Astrocyte (in vitro differentiated cells and primary cell): ENCODE data around the gene CTAG1A. TPM values are rescaled to one million over a fixed set of nuclear protein-coding genes. Genes with fewer than 3 reads are reported as not detected.
"Not testable (repeated sequence)": the region's sequence is repeated elsewhere in the genome, so short reads cannot be mapped to it uniquely, and the experiment has no call there.

Experiments used
- DNase-seq: peaks from one replicate; pipeline ENCODE4 v3.0.0-alpha.2; 2010; ENCODE audit warnings: low read depth
- FAIRE-seq: peaks from 2 replicates; lab custom pipeline; 2011; peaks lifted over from hg19 to GRCh38; lab: Jason Lieb, UNC
- H2AFZ ChIP-seq: 2 replicates; pipeline ENCODE4 v1.6.0; 2012; ENCODE audit warnings: low read depth, low read length, inconsistent platforms
- H3K27ac ChIP-seq: 2 replicates; pipeline ENCODE4 v1.5.1; 2011; ENCODE audit warnings: low read depth, low read length, inconsistent platforms
- H3K27me3 ChIP-seq: 2 replicates; pipeline ENCODE4 v1.6.0; 2011; ENCODE audit warnings: low read length, inconsistent platforms; ENCODE audit not compliant: insufficient read depth
- H3K36me3 ChIP-seq: 2 replicates; pipeline ENCODE4 v1.5.1; 2011; ENCODE audit warnings: low read length, inconsistent platforms; ENCODE audit not compliant: insufficient read depth
- H3K4me1 ChIP-seq: 2 replicates; pipeline ENCODE4 v1.5.1; 2011; ENCODE audit warnings: low read length, inconsistent platforms; ENCODE audit not compliant: insufficient read depth
- H3K4me2 ChIP-seq: 2 replicates; pipeline ENCODE4 v1.6.0; 2012; ENCODE audit warnings: low read length, inconsistent platforms
- H3K4me3 ChIP-seq: 2 replicates; pipeline ENCODE4 v1.5.1; 2011; ENCODE audit warnings: low read depth, mild to moderate bottlenecking, low read length, inconsistent platforms; ENCODE audit not compliant: insufficient read depth
- H3K79me2 ChIP-seq: 2 replicates; pipeline ENCODE4 v1.6.0; 2012; ENCODE audit warnings: mild to moderate bottlenecking, low read length, inconsistent platforms; ENCODE audit not compliant: insufficient read depth
- H3K9ac ChIP-seq: 2 replicates; pipeline ENCODE4 v1.6.0; 2012; ENCODE audit warnings: mild to moderate bottlenecking, low read length, inconsistent platforms
- H3K9me3 ChIP-seq: 2 replicates; pipeline ENCODE4 v1.5.1; 2012; ENCODE audit warnings: low read depth, mild to moderate bottlenecking, low read length, inconsistent platforms; ENCODE audit not compliant: insufficient read depth
- H4K20me1 ChIP-seq: 2 replicates; pipeline ENCODE4 v1.6.0; 2012; ENCODE audit warnings: low read length, inconsistent platforms; ENCODE audit not compliant: insufficient read depth
- H3K27ac Mint-ChIP-seq: one replicate; pipeline ENCODE4 v1.8.0; 2021; ENCODE audit warnings: mild to moderate bottlenecking, mixed read lengths; ENCODE audit not compliant: unreplicated experiment
- H3K27me3 Mint-ChIP-seq: one replicate; pipeline ENCODE4 v1.8.0; 2021; ENCODE audit warnings: low read depth, mixed read lengths; ENCODE audit not compliant: unreplicated experiment
- H3K36me3 Mint-ChIP-seq: one replicate; pipeline ENCODE4 v1.8.0; 2021; ENCODE audit warnings: low read depth, mixed read lengths; ENCODE audit not compliant: unreplicated experiment
- H3K4me1 Mint-ChIP-seq: one replicate; pipeline ENCODE4 v1.8.0; 2021; ENCODE audit warnings: low read depth, mixed read lengths; ENCODE audit not compliant: unreplicated experiment
- H3K4me3 Mint-ChIP-seq: one replicate; pipeline ENCODE4 v1.8.0; 2021; ENCODE audit warnings: mild to moderate bottlenecking, moderate library complexity, mixed read lengths; ENCODE audit not compliant: unreplicated experiment
- H3K9me3 Mint-ChIP-seq: one replicate; pipeline ENCODE4 v1.8.0; 2021; ENCODE audit warnings: mild to moderate bottlenecking, mixed read lengths; ENCODE audit not compliant: unreplicated experiment
- total RNA-seq: library from RNA; stranded (reverse); gene quantifications from 2 replicates; pipeline ENCODE4 v1.2.1, GENCODE V29; 2021

CTAG1A gene
- total RNA-seq, 1 donor from 2014 or later: not detected

DNA sequence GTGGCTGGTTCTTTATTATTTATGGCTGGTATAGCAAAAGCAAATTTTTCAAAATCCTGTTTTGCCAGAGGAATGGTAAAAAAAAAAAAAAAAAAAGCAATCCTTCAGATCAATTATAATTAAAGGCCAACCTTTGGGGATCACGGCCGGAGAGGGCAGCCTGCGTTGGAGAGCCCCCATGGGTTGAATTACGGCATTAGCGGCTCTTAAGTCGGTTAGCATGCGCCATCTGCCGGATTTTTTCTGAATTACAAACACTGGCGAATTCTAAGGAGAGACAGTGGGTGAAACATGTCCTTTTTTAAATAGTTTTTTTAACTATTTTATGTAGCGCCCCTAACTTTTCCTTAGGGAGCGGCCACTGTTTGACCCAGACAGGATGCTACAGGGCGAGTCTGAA is 28.7 kb downstream of the CTAG1A start:
- H3K36me3 Mint-ChIP-seq, H3K4me3 Mint-ChIP-seq, H3K4me1 ChIP-seq, H4K20me1 ChIP-seq, H3K27ac ChIP-seq, H3K79me2 ChIP-seq, H3K4me1 Mint-ChIP-seq, FAIRE-seq, DNase-seq, H3K27me3 ChIP-seq, H2AFZ ChIP-seq, H3K9me3 ChIP-seq, H3K9me3 Mint-ChIP-seq, H3K4me2 ChIP-seq, H3K9ac ChIP-seq, H3K36me3 ChIP-seq, H3K27me3 Mint-ChIP-seq, H3K4me3 ChIP-seq, H3K27ac Mint-ChIP-seq: not testable (repeated sequence)

- not testable (repeated sequence) for H3K4me3 ChIP-seq, FAIRE-seq, H3K36me3 ChIP-seq, H3K9ac ChIP-seq, H3K4me3 Mint-ChIP-seq, H3K9me3 Mint-ChIP-seq, DNase-seq, H4K20me1 ChIP-seq, H3K27me3 ChIP-seq, H3K4me1 Mint-ChIP-seq, H3K27ac ChIP-seq, H3K79me2 ChIP-seq, H3K27me3 Mint-ChIP-seq, H3K27ac Mint-ChIP-seq, H2AFZ ChIP-seq, H3K9me3 ChIP-seq, H3K4me1 ChIP-seq, H3K36me3 Mint-ChIP-seq, H3K4me2 ChIP-seq
Measured at GRCh38 chrX:154619182-154619581, 34.2 kb downstream of the CTAG1A start, which contains the start of gene CTAG1B. TSS of gene CTAG1B (minus strand) at chrX:154619282. CDS start at chrX:154619218, 64 bp downstream.

- not testable (repeated sequence) for H3K36me3 Mint-ChIP-seq, H3K27ac Mint-ChIP-seq, H3K36me3 ChIP-seq, H3K4me2 ChIP-seq, DNase-seq, H3K9me3 Mint-ChIP-seq, H3K4me1 ChIP-seq, H3K27me3 Mint-ChIP-seq, H3K27me3 ChIP-seq, H2AFZ ChIP-seq, H3K4me3 ChIP-seq, H3K9me3 ChIP-seq, H3K4me3 Mint-ChIP-seq, H4K20me1 ChIP-seq, H3K27ac ChIP-seq, H3K9ac ChIP-seq, H3K4me1 Mint-ChIP-seq, H3K79me2 ChIP-seq
- peak; percentile 96 for FAIRE-seq
Measured at GRCh38 chrX:154620767-154621414, 36.0 kb downstream of the CTAG1A start.

DNA sequence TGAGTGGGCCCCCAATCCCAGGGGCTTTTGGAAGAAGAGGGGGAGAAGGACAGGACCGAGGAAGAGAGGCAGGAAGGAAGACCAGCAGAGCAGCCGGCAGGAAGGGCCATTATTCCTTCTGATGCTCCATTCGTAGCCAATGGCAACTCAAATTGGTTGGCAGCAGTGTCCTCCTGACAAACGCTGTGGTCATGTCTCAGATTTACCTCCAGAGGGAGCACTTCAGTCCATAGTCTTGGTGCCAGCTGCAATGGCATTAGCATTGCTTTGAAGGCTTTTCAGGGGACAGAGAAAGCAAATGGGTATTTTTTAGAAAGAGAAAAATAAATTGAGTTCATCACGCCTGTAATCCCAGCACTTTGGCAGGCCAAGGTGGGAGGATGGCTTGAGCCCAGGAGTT is 44.0 kb downstream of the CTAG1A start:
- not testable (repeated sequence) for H3K4me2 ChIP-seq, H3K9ac ChIP-seq, H3K36me3 ChIP-seq, H3K4me1 Mint-ChIP-seq, H3K36me3 Mint-ChIP-seq, H4K20me1 ChIP-seq, H3K4me1 ChIP-seq, H3K27me3 ChIP-seq, H3K4me3 Mint-ChIP-seq, H3K4me3 ChIP-seq, H3K9me3 Mint-ChIP-seq, DNase-seq, H3K79me2 ChIP-seq, FAIRE-seq, H3K27ac Mint-ChIP-seq, H2AFZ ChIP-seq, H3K27me3 Mint-ChIP-seq, H3K9me3 ChIP-seq, H3K27ac ChIP-seq

- not testable (repeated sequence) for H4K20me1 ChIP-seq, H3K27me3 ChIP-seq, H3K79me2 ChIP-seq, H3K36me3 ChIP-seq, H3K36me3 Mint-ChIP-seq, H3K4me3 Mint-ChIP-seq, H2AFZ ChIP-seq, H3K9me3 ChIP-seq, H3K4me2 ChIP-seq, H3K27me3 Mint-ChIP-seq, H3K4me1 ChIP-seq, H3K9ac ChIP-seq, FAIRE-seq, H3K9me3 Mint-ChIP-seq, H3K4me3 ChIP-seq, H3K27ac Mint-ChIP-seq, H3K27ac ChIP-seq, H3K4me1 Mint-ChIP-seq, DNase-seq
Measured at GRCh38 chrX:154630949-154631348, 46.0 kb downstream of the CTAG1A start.

DNA sequence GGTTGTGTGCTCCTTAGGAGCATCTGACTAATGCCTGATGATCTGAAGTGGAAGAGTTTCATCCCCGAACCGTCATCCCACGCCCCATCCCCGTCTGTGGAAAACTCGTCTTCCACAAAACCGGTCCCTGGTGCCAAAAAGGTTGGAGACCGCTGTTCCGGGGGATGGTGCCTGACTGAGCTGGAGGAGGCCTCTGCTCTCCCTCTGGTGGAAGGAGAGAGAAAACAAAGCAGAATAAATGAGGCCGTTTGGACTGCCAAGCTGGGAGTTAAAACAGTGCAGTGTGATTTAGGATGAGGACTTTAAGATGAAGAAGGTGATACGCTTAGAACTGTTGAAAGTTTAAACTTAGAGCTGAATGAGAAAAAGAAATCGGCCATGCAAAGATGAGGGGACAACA is 48.7 kb downstream of the CTAG1A start:
- H3K27ac ChIP-seq, H3K36me3 Mint-ChIP-seq, FAIRE-seq, H3K27me3 Mint-ChIP-seq, H2AFZ ChIP-seq, H3K27me3 ChIP-seq, H3K4me2 ChIP-seq, H3K79me2 ChIP-seq, H3K9me3 ChIP-seq, H3K36me3 ChIP-seq, H3K9ac ChIP-seq, H3K9me3 Mint-ChIP-seq, H3K27ac Mint-ChIP-seq, H3K4me1 ChIP-seq, H4K20me1 ChIP-seq, H3K4me1 Mint-ChIP-seq, DNase-seq, H3K4me3 ChIP-seq, H3K4me3 Mint-ChIP-seq: not testable (repeated sequence)
